Endothelial cell (in vitro differentiated cells): Measurements from ENCODE around the gene ABHD17C. TPM values are rescaled to one million over a fixed set of nuclear protein-coding genes. Genes with fewer than 3 reads are reported as not detected.

Experiments
- DNase-seq: peaks from one replicate; pipeline ENCODE4 v3.0.0; 2021; ENCODE audit warnings: low spot score
- H3K27ac Mint-ChIP-seq: one replicate; pipeline ENCODE4 v1.8.0; 2021; ENCODE audit warnings: mixed read lengths, inconsistent platforms; ENCODE audit not compliant: unreplicated experiment
- H3K27me3 Mint-ChIP-seq: one replicate; pipeline ENCODE4 v1.8.0; 2021; ENCODE audit warnings: mild to moderate bottlenecking, moderate library complexity, mixed read lengths, inconsistent platforms; ENCODE audit not compliant: unreplicated experiment
- H3K36me3 Mint-ChIP-seq: one replicate; pipeline ENCODE4 v1.8.0; 2021; ENCODE audit warnings: mild to moderate bottlenecking, low read depth, mixed read lengths, inconsistent platforms; ENCODE audit not compliant: unreplicated experiment
- H3K4me1 Mint-ChIP-seq: one replicate; pipeline ENCODE4 v1.8.0; 2021; ENCODE audit warnings: mild to moderate bottlenecking, mixed read lengths, inconsistent platforms; ENCODE audit not compliant: unreplicated experiment
- H3K4me3 Mint-ChIP-seq: one replicate; pipeline ENCODE4 v1.8.0; 2021; ENCODE audit warnings: mild to moderate bottlenecking, mixed read lengths, inconsistent platforms; ENCODE audit not compliant: unreplicated experiment
- H3K9me3 Mint-ChIP-seq: one replicate; pipeline ENCODE4 v1.8.0; 2021; ENCODE audit warnings: mixed read lengths, inconsistent platforms; ENCODE audit not compliant: unreplicated experiment
- CTCF ChIP-seq: fragments of 200-600 bp; sonication (generic); IDR thresholded peaks from one replicate; pipeline ENCODE4 v1.5.0; 2021; ENCODE audit warnings: antibody characterized with exemption; ENCODE audit not compliant: unreplicated experiment
- total RNA-seq: library from RNA; stranded (reverse); fragmentation: NEBNext Ultra II Directional; extraction: Animal tissue kit (Norgen Biotek cat#: 25700); gene quantifications from one replicate; pipeline ENCODE4 v1.2.1, GENCODE V29; 2021; ENCODE audit not compliant: unreplicated experiment

The ABHD17C gene
- total RNA-seq, 1 donor from 2014 or later: 3.3 TPM

GRCh38 chr15:80710635-80711554 is 15.8 kb downstream of the ABHD17C start:
- Mint-ChIP-seq H3K27me3 (peaks cover 2% of the 10 kb centered on the region), H3K36me3 (no peaks in the 10 kb centered on the region), H3K4me3 (no peak overlapping the region), H3K4me1 (peaks cover 6% of the 10 kb centered on the region), H3K9me3 (no peaks in the 10 kb centered on the region), H3K27ac (no peak overlapping the region)
- DNase-seq: no peak
- no peak for TF ChIP-seq CTCF

GRCh38 chr15:80711886-80712285 is 16.8 kb downstream of the ABHD17C start:
- no peaks in the 10 kb centered on the region for H3K36me3 Mint-ChIP-seq
- no peaks in the 10 kb centered on the region for H3K9me3 Mint-ChIP-seq
- no peak overlapping the region for H3K27ac Mint-ChIP-seq
- peaks cover 4% of the 10 kb centered on the region for H3K27me3 Mint-ChIP-seq
- no peak for DNase-seq
- H3K4me1 Mint-ChIP-seq: no peaks in the 10 kb centered on the region
- TF ChIP-seq CTCF: no peak
- H3K4me3 Mint-ChIP-seq: no peak overlapping the region

- peaks cover 4% of the 10 kb centered on the region for H3K27me3 Mint-ChIP-seq
- no peaks in the 10 kb centered on the region for H3K4me1 Mint-ChIP-seq
- no peaks in the 10 kb centered on the region for H3K9me3 Mint-ChIP-seq
- H3K27ac Mint-ChIP-seq: no peak overlapping the region
- no peak for TF ChIP-seq CTCF
- no peaks in the 10 kb centered on the region for H3K36me3 Mint-ChIP-seq
- H3K4me3 Mint-ChIP-seq: no peak overlapping the region
- no peak for DNase-seq
Measured at GRCh38 chr15:80712956-80713355, 17.8 kb downstream of the ABHD17C start.

- Mint-ChIP-seq H3K27me3 (peaks cover 4% of the 10 kb centered on the region), H3K9me3 (no peaks in the 10 kb centered on the region), H3K4me1 (no peaks in the 10 kb centered on the region), H3K36me3 (no peaks in the 10 kb centered on the region), H3K4me3 (no peak overlapping the region), H3K27ac (no peak overlapping the region)
- no peak for TF ChIP-seq CTCF
- DNase-seq: no peak
Measured at GRCh38 chr15:80721476-80721875, 26.4 kb downstream of the ABHD17C start.

GRCh38 chr15:80722811-80723210 is 27.7 kb downstream of the ABHD17C start:
- Mint-ChIP-seq H3K27me3 (peaks cover 2% of the 10 kb centered on the region), H3K9me3 (no peaks in the 10 kb centered on the region), H3K36me3 (no peaks in the 10 kb centered on the region), H3K27ac (no peak overlapping the region), H3K4me1 (no peaks in the 10 kb centered on the region), H3K4me3 (no peak overlapping the region)
- TF ChIP-seq CTCF: no peak
- DNase-seq: no peak
